Skeletal muscle satellite cell (primary cell): ENCODE measurements around the gene WDR11.

Experiments used
- H3K27me3 ChIP-seq: 2 replicates; pipeline ENCODE4 v1.7.0; 2013; ENCODE audit warnings: low read length; ENCODE audit not compliant: control insufficient read depth, insufficient read depth
- H3K36me3 ChIP-seq: 2 replicates; pipeline ENCODE4 v1.7.0; 2013; ENCODE audit warnings: mild to moderate bottlenecking, control low read depth, low read length; ENCODE audit not compliant: insufficient read depth
- H3K4me1 ChIP-seq: 2 replicates; pipeline ENCODE4 v1.7.0; 2013; ENCODE audit warnings: low read length; ENCODE audit not compliant: control insufficient read depth, insufficient read depth
- H3K4me2 ChIP-seq: 2 replicates; pipeline ENCODE4 v1.7.0; 2013; ENCODE audit warnings: mild to moderate bottlenecking, low read length
- H3K4me3 ChIP-seq: 2 replicates; pipeline ENCODE4 v1.7.0; 2013; ENCODE audit warnings: low read length
- H3K9ac ChIP-seq: 2 replicates; pipeline ENCODE4 v1.7.0; 2013; ENCODE audit warnings: mild to moderate bottlenecking, low read depth, low read length, moderate library complexity
- H3K9me3 ChIP-seq: replicated peaks from 2 replicates; pipeline ENCODE4 v1.7.0; 2013; ENCODE audit warnings: mild to moderate bottlenecking, control low read depth, low read length

The WDR11 gene

DNA sequence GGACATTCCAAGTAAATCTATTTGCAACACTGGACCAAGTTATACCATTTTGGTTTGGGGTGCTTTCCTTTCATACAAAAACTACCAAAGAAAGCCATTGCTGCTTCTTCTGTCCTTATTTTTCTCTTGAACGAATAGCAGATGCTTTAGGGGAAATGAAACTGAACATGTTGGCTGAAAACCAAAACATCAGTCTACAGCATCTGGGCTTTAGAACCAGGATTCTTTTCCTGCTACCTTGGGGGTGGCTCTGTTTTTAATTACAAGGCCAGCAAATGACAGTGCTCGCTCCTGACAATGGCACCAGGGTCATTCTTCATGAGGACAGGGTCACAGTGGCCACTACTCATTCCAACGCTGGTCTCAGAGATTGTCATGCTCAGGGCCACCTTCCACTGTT, 80.3 kb downstream of the WDR11 start:
- H3K4me3 ChIP-seq, result no peak overlapping the region
- peaks cover 4% of the 10 kb centered on the region for H3K9me3 ChIP-seq
- no peak overlapping the region for H3K9ac ChIP-seq
- H3K4me1 ChIP-seq, result no peaks in the 10 kb centered on the region
- H3K36me3 ChIP-seq, result no peaks in the 10 kb centered on the region
- H3K27me3 ChIP-seq, result no peaks in the 10 kb centered on the region
- no peak overlapping the region for H3K4me2 ChIP-seq

GRCh38 chr10:120931999-120932398, 80.8 kb downstream of the WDR11 start:
- H3K36me3 ChIP-seq, result no peaks in the 10 kb centered on the region
- H3K27me3 ChIP-seq, result no peaks in the 10 kb centered on the region
- peaks cover 4% of the 10 kb centered on the region for H3K9me3 ChIP-seq

DNA sequence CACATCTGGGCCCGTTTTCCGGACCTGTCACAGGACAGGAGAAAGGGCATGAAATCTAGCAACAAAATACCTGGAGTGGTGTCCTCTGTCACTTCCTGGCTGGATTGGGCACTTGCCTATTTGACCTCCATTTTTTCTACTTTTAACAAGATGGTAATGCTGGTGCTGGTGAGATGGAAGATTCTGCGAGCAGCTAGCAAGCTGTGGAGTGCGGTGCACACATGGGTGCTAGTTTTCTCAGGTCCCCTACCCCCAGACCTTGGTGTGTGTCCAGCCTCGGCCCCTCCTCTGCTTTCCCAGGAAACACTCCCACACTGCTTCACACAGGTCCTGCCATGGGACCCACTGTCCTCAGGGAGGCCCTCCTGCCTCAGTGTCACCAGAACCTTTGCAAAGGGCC, 87.7 kb downstream of the WDR11 start:
- no peak overlapping the region for H3K9ac ChIP-seq

More at GRCh38 chr10:120931999-120932398, 80.8 kb downstream of the WDR11 start:
- Histone ChIP-seq H3K4me1 (no peaks in the 10 kb centered on the region), H3K4me3 (no peak overlapping the region), H3K9ac (no peak overlapping the region), H3K4me2 (no peak overlapping the region)

GRCh38 chr10:120940299-120940900, 89.2 kb downstream of the WDR11 start:
- Histone ChIP-seq H3K4me3 (no peak overlapping the region), H3K4me1 (no peaks in the 10 kb centered on the region), H3K9me3 (no peaks in the 10 kb centered on the region), H3K36me3 (no peaks in the 10 kb centered on the region), H3K27me3 (no peaks in the 10 kb centered on the region), H3K4me2 (no peak overlapping the region), H3K9ac (no peak overlapping the region)

More for the DNA sequence above, 87.7 kb downstream of the WDR11 start:
- H3K4me2 ChIP-seq, result no peak overlapping the region
- no peaks in the 10 kb centered on the region for H3K4me1 ChIP-seq
- H3K9me3 ChIP-seq, result no peaks in the 10 kb centered on the region
- no peak overlapping the region for H3K4me3 ChIP-seq
- no peaks in the 10 kb centered on the region for H3K36me3 ChIP-seq
- H3K27me3 ChIP-seq, result no peaks in the 10 kb centered on the region

- H3K36me3 ChIP-seq, result no peaks in the 10 kb centered on the region
- H3K9ac ChIP-seq, result no peak overlapping the region
- H3K4me1 ChIP-seq, result no peaks in the 10 kb centered on the region
- no peaks in the 10 kb centered on the region for H3K27me3 ChIP-seq
- H3K4me2 ChIP-seq, result no peak overlapping the region
- H3K4me3 ChIP-seq, result no peak overlapping the region
- no peaks in the 10 kb centered on the region for H3K9me3 ChIP-seq
Measured at GRCh38 chr10:120941501-120941900, 90.3 kb downstream of the WDR11 start.

DNA sequence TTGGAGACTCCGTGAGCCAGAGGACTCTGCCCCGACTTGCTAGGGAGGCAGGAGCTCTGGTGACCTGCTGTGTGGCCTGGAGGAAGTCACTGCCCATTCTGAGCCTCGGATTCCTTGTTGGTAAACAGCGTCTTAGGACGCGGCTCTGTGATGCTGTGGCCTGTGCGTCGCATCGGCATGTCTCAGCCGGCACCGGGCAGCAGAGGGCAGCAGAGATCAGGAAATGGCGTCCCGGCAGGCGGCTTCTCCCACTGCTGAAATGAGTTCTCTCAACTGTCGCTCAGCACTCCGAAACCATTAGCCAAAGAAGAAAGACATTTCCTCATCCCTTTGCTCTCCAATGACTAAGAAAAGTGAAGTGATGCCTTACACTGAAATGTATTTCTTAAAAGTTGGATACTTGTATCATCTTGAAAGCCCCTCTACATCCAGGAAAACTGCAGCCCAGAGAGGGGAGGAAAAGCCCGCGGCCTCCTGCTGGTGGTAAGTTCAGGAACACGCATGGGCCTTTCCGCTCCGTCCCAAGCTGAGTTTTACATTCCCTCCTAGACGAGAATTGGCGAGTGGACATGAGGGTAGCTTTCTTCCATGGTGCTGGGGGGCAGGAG, 91.7 kb downstream of the WDR11 start:
- Histone ChIP-seq H3K27me3 (no peaks in the 10 kb centered on the region), H3K9me3 (no peaks in the 10 kb centered on the region), H3K9ac (no peak overlapping the region), H3K4me3 (peak overlapping the region; percentile 31), H3K4me2 (peak overlapping the region; percentile 76), H3K4me1 (no peaks in the 10 kb centered on the region), H3K36me3 (no peaks in the 10 kb centered on the region)

GRCh38 chr10:120943542-120943941, 92.4 kb downstream of the WDR11 start:
- H3K4me1 ChIP-seq, result no peaks in the 10 kb centered on the region
- H3K36me3 ChIP-seq, result no peaks in the 10 kb centered on the region
- no peaks in the 10 kb centered on the region for H3K27me3 ChIP-seq
- H3K4me2 ChIP-seq, result no peak overlapping the region
- H3K9ac ChIP-seq, result no peak overlapping the region
- no peaks in the 10 kb centered on the region for H3K9me3 ChIP-seq
- no peak overlapping the region for H3K4me3 ChIP-seq

DNA sequence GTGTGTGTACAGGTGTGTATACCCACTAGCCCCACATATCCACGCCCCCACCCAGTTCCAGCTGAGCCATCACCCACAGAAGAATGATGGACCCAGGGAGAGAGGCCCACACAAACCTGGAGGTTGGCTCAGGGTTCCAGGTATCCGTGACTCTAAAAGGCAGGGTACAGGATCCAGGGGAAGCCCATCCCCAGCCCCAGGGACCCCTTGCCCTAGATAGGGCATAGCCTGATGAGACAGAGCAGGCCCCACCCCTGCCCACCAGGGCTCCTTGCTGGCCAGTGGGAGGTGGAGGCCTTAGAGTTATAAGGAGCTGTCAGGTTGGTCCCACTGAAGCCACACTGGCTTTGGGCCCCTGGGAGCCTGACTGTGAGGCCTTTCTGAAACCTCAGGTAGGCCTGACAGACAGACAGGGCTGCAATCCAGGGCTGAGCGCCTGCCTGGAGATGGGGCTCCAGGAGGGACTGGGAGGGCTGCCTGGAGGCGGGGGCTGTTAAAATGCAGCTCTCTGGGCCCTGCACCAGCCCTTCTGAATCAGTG, 93.5 kb downstream of the WDR11 start:
- no peak overlapping the region for H3K4me3 ChIP-seq
- peaks cover 7% of the 10 kb centered on the region for H3K27me3 ChIP-seq
- H3K4me2 ChIP-seq, result no peak overlapping the region
- no peaks in the 10 kb centered on the region for H3K9me3 ChIP-seq
- peaks cover 4% of the 10 kb centered on the region for H3K4me1 ChIP-seq
- no peak overlapping the region for H3K9ac ChIP-seq
- H3K36me3 ChIP-seq, result no peaks in the 10 kb centered on the region

- Histone ChIP-seq H3K4me2 (no peak overlapping the region), H3K27me3 (peaks cover 12% of the 10 kb centered on the region), H3K4me1 (peaks cover 5% of the 10 kb centered on the region), H3K4me3 (no peak overlapping the region), H3K9ac (no peak overlapping the region), H3K36me3 (no peaks in the 10 kb centered on the region), H3K9me3 (no peaks in the 10 kb centered on the region)
Measured at GRCh38 chr10:120945182-120945581, 94.0 kb downstream of the WDR11 start.

DNA sequence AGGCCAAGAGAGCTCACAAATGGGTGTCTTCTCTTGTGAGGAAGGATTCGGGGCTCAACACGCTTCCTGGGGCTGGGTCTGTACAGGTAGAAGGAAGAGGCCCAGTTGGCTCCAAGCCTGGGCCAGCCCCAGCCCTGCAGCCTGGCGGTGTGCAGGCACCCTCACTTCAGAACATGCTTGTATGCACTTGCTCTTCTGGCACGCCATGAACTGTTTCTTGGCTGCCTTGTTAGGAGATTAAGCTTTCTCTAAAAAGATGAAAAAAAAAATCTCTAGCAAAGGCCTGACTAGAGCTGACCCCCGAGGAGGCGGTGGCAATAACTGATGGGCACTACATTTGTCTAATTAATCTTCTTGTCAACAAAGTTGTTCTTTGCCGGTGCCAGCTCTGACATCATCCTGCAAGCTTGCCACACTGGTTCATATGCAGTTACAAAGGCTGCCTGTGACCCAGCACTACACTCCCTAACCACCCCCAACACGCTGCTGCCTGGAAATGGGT, 94.7 kb downstream of the WDR11 start:
- Histone ChIP-seq H3K9me3 (no peaks in the 10 kb centered on the region), H3K4me1 (peaks cover 5% of the 10 kb centered on the region), H3K4me2 (no peak overlapping the region), H3K36me3 (no peaks in the 10 kb centered on the region), H3K9ac (no peak overlapping the region), H3K4me3 (no peak overlapping the region), H3K27me3 (peaks cover 18% of the 10 kb centered on the region)

DNA sequence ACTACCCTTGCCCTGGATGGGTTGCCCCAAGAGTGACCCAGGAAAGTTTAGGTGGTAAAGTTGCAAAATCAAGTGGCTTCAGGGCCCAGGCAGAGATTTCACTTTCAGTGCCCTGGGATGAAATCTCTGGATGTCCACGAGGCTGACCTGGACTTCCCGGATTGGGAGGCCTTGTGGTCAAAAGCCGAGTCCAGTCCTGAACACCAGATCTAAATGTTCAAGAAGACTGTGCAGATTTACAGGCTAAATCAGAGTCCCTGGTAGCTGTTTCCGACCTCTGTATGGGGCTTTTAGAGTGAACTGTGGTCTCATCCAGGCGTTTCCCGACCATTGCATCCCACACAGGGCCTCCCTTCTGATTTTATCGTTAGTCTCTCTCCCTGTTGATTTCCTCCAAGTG, 95.3 kb downstream of the WDR11 start:
- no peak overlapping the region for H3K4me2 ChIP-seq
- peaks cover 18% of the 10 kb centered on the region for H3K27me3 ChIP-seq
- H3K4me1 ChIP-seq, result peaks cover 5% of the 10 kb centered on the region
- no peak overlapping the region for H3K4me3 ChIP-seq
- no peak overlapping the region for H3K9ac ChIP-seq
- H3K9me3 ChIP-seq, result no peaks in the 10 kb centered on the region
- no peaks in the 10 kb centered on the region for H3K36me3 ChIP-seq
